ENCODE results near the gene IL36B. TPM values are rescaled to one million over a fixed set of nuclear protein-coding genes. Genes with fewer than 3 reads are reported as not detected.
A peak's percentile ranks its signal among the peaks of the same experiment; 100 is the strongest.

IL36B gene
- total and polyA plus RNA-seq, 5 donors from 2014 or later, result not detected

- H3K4me3 Mint-ChIP-seq, result no peak overlapping the region
- H3K36me3 Mint-ChIP-seq, result peaks cover 3% of the 10 kb centered on the region
- ATAC-seq (ENCODE audit: low read depth in 2 of 2) (no peak), DNase-seq (no peak)
- Histone ChIP-seq H3K4me3 (ENCODE audit: low read depth, low read length) (no peak overlapping the region), H3K27ac (ENCODE audit: insufficient read depth, low read length, poor library complexity, severe bottlenecking) (no peak overlapping the region), H3K9me3 (ENCODE audit: control insufficient read depth in 2 of 2, low read length in 2 of 2) (no peaks in the 10 kb centered on the region), H3K27me3 (ENCODE audit: control insufficient read depth, insufficient read depth, low read length) (peaks cover 4% of the 10 kb centered on the region), H3K36me3 (ENCODE audit: control insufficient read depth, insufficient read depth, low read length) (no peaks in the 10 kb centered on the region), H3K4me1 (ENCODE audit: control insufficient read depth, insufficient read depth, low read length, poor library complexity, severe bottlenecking) (no peaks in the 10 kb centered on the region)
- H3K27me3 Mint-ChIP-seq, result no peaks in the 10 kb centered on the region
- H3K27ac Mint-ChIP-seq, result no peak overlapping the region
- peaks cover 3 to 16% (median 5%) of the 10 kb centered on the region in 7 donors for H3K9me3 Mint-ChIP-seq
- H3K4me1 Mint-ChIP-seq, result peaks cover 5 to 8% (median 7%) of the 10 kb centered on the region in 4 donors
Observed at GRCh38 chr2:113092864-113093612, 40.4 kb upstream of the IL36B start.

DNA sequence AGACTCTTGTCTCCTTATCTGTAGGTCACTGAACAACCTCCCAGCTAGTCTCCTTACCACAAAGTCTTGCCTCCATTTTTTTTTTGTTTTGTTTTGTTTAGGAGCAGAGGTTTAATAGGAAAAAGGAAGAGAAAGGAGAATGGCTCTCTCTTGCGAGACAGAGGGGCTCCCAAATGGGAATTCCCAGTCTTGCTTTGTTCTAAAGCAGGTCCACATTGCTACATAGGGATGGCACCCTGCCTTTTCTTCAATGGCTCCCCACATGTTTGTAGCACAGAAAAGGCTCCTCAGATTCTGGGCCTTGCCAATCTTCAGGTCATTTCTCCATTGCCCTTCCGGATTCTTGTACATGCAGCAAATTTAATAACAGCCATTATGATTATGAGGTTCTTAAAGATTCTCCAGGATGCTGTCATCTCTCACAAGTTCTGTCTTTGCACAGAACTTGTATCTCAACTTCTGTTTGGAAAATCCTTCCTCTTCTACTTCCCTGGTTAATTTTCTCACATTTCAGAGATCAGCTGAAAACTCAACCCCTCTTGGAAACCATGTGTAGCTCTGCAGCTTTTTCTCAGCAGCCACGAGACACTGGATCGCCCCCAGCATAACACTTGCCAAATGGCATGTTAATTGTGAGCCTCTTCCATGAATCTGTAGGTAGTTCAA lies 38.7 kb upstream of the IL36B start:
- peaks cover 4% of the 10 kb centered on the region for H3K27me3 ChIP-seq (ENCODE audit: control insufficient read depth, insufficient read depth, low read length)
- no peaks in the 10 kb centered on the region for H3K4me1 ChIP-seq (ENCODE audit: control insufficient read depth, insufficient read depth, low read length, poor library complexity, severe bottlenecking)
- H3K4me3 ChIP-seq (ENCODE audit: low read depth, low read length), result no peak overlapping the region
- no peaks in the 10 kb centered on the region for H3K4me1 Mint-ChIP-seq
- no peak overlapping the region for H3K4me3 Mint-ChIP-seq
- ATAC-seq (ENCODE audit: low read depth in 2 of 2), result no peak
- no peaks in the 10 kb centered on the region for H3K36me3 ChIP-seq (ENCODE audit: control insufficient read depth, insufficient read depth, low read length)
- DNase-seq, result no peak
- H3K9me3 ChIP-seq (ENCODE audit: control insufficient read depth in 2 of 2, low read length in 2 of 2), result no peaks in the 10 kb centered on the region
- no peak overlapping the region for H3K27ac Mint-ChIP-seq
- peaks cover 0 to 12% (median 0%) of the 10 kb centered on the region in 7 donors for H3K9me3 Mint-ChIP-seq
- no peaks in the 10 kb centered on the region for H3K36me3 Mint-ChIP-seq
- H3K27me3 Mint-ChIP-seq, result no peaks in the 10 kb centered on the region
- no peak overlapping the region for H3K27ac ChIP-seq (ENCODE audit: insufficient read depth, low read length, poor library complexity, severe bottlenecking)

- DNase-seq (no peak), ATAC-seq (ENCODE audit: low read depth in 2 of 2) (no peak)
- no peaks in the 10 kb centered on the region for H3K36me3 ChIP-seq (ENCODE audit: control insufficient read depth, insufficient read depth, low read length)
- H3K27ac ChIP-seq (ENCODE audit: insufficient read depth, low read length, poor library complexity, severe bottlenecking), result no peak overlapping the region
- Mint-ChIP-seq H3K4me1 (no peaks in the 10 kb centered on the region), H3K27me3 (peaks cover 4% of the 10 kb centered on the region), H3K9me3 (peaks cover 0 to 6% (median 0%) of the 10 kb centered on the region in 7 donors), H3K4me3 (no peak overlapping the region), H3K36me3 (no peaks in the 10 kb centered on the region), H3K27ac (no peak overlapping the region)
- H3K4me3 ChIP-seq (ENCODE audit: low read depth, low read length), result no peak overlapping the region
- H3K4me1 ChIP-seq (ENCODE audit: control insufficient read depth, insufficient read depth, low read length, poor library complexity, severe bottlenecking), result no peaks in the 10 kb centered on the region
- H3K27me3 ChIP-seq (ENCODE audit: control insufficient read depth, insufficient read depth, low read length), result peaks cover 4% of the 10 kb centered on the region
- no peaks in the 10 kb centered on the region for H3K9me3 ChIP-seq (ENCODE audit: control insufficient read depth in 2 of 2, low read length in 2 of 2)
Observed at GRCh38 chr2:113089916-113090315, 37.2 kb upstream of the IL36B start.

DNA sequence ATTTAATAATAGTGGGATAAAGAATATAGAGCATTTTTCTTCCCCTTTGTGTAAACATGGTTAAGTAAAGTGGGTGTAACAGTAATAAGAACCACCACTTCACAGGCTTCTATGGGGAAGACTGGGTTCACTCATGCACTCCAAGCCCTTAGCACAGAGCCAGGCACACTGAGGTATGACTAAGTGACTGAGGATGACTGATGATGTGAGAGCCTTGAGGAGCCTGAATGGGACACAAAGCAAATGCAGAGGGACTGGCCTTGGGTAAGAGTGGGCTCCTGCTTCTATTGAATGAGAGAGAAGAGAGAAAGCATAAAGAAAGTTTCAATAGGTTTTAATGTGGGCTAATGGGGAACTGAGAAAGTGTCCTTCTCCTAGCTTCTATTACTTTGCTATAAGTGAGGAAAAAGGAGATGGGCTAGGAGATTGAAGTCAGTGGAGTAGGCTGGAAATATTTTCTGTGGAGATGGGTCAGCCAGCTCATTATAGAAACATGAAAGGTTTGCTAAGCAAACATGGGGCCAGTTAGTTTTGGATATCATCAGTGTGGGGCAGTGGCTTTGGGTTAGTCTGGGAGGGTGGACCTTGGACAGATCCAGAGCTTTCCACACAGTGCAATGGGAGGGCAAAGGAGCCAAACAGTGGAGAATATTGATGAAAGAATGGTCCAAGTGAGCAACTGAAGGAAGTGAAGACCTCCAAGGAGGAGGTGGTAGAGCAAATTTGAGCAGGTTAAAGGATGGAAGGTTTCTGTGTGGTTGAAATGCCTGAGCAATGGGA lies 35.7 kb upstream of the IL36B start:
- Histone ChIP-seq H3K27ac (ENCODE audit: insufficient read depth, low read length, poor library complexity, severe bottlenecking) (no peak overlapping the region), H3K9me3 (ENCODE audit: control insufficient read depth in 2 of 2, low read length in 2 of 2) (no peaks in the 10 kb centered on the region), H3K4me1 (ENCODE audit: control insufficient read depth, insufficient read depth, low read length, poor library complexity, severe bottlenecking) (no peaks in the 10 kb centered on the region), H3K4me3 (ENCODE audit: low read depth, low read length) (no peak overlapping the region), H3K27me3 (ENCODE audit: control insufficient read depth, insufficient read depth, low read length) (peaks cover 4% of the 10 kb centered on the region), H3K36me3 (ENCODE audit: control insufficient read depth, insufficient read depth, low read length) (no peaks in the 10 kb centered on the region)
- DNase-seq, result no peak
- Mint-ChIP-seq H3K4me1 (no peaks in the 10 kb centered on the region), H3K4me3 (no peak overlapping the region), H3K27me3 (peaks cover 7% of the 10 kb centered on the region), H3K9me3 (peaks cover 0 to 3% (median 0%) of the 10 kb centered on the region in 7 donors), H3K27ac (no peak overlapping the region), H3K36me3 (no peaks in the 10 kb centered on the region)
- ATAC-seq (ENCODE audit: low read depth in 2 of 2), result no peak

GRCh38 chr2:113085542-113085941 lies 32.9 kb upstream of the IL36B start:
- Histone ChIP-seq H3K27me3 (ENCODE audit: control insufficient read depth, insufficient read depth, low read length) (no peaks in the 10 kb centered on the region), H3K9me3 (ENCODE audit: control insufficient read depth in 2 of 2, low read length in 2 of 2) (no peaks in the 10 kb centered on the region), H3K36me3 (ENCODE audit: control insufficient read depth, insufficient read depth, low read length) (no peaks in the 10 kb centered on the region), H3K27ac (ENCODE audit: insufficient read depth, low read length, poor library complexity, severe bottlenecking) (no peak overlapping the region), H3K4me3 (ENCODE audit: low read depth, low read length) (no peak overlapping the region), H3K4me1 (ENCODE audit: control insufficient read depth, insufficient read depth, low read length, poor library complexity, severe bottlenecking) (no peaks in the 10 kb centered on the region)
- H3K27me3 Mint-ChIP-seq, result peaks cover 12% of the 10 kb centered on the region
- no peaks in the 10 kb centered on the region for H3K36me3 Mint-ChIP-seq
- no peak overlapping the region for H3K27ac Mint-ChIP-seq
- peaks cover 0 to 5% (median 0%) of the 10 kb centered on the region in 7 donors for H3K9me3 Mint-ChIP-seq
- no peak for DNase-seq
- H3K4me1 Mint-ChIP-seq, result no peaks in the 10 kb centered on the region
- no peak for ATAC-seq (ENCODE audit: low read depth in 2 of 2)
- H3K4me3 Mint-ChIP-seq, result no peak overlapping the region

DNA sequence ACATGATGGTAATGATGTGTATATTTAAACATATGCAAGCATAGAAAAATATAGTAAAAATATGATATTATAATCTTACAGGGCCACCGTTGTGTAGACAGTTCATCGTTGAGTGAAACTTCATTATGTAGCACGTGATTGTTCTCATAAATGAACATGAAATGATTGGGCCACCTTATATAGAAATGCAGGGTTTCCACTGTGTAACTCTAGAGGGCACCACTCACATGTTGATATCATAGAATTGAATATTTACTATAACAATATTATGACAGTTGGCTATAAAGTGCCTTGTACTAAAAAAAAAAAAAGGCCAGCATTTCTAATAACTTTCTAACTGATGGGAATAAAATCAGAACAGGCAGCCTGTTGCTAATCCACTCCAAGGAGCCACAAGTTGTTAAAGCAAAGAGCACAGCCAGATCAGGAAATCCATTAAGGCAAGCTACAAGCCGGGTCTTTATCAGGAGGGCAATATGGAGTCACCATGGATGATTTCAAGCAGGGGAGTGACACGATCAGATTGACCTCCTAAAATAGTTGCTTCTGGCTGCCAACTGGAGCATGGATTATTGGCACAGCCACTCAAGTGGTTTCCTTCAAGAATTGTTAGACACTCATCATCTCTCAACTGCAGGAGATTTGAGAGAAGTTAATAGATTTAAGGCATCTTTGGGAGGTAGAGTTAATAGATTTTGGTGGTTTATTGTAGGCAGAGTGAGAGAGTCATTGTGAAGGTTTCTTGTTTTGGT lies 31.8 kb upstream of the IL36B start:
- Mint-ChIP-seq H3K36me3 (no peaks in the 10 kb centered on the region), H3K27ac (no peak overlapping the region)
- no peak overlapping the region for H3K4me3 ChIP-seq (ENCODE audit: low read depth, low read length)

GRCh38 chr2:113083296-113083695 lies 30.6 kb upstream of the IL36B start:
- no peak overlapping the region for H3K4me3 Mint-ChIP-seq
- H3K9me3 Mint-ChIP-seq, result peaks cover 0 to 8% (median 0%) of the 10 kb centered on the region in 7 donors
- no peak overlapping the region for H3K27ac ChIP-seq (ENCODE audit: insufficient read depth, low read length, poor library complexity, severe bottlenecking)
- ATAC-seq (ENCODE audit: low read depth in 2 of 2), result no peak
- H3K9me3 ChIP-seq (ENCODE audit: control insufficient read depth in 2 of 2, low read length in 2 of 2), result no peaks in the 10 kb centered on the region
- peaks cover 24% of the 10 kb centered on the region for H3K27me3 Mint-ChIP-seq
- H3K36me3 Mint-ChIP-seq, result no peaks in the 10 kb centered on the region
- H3K4me1 Mint-ChIP-seq, result no peaks in the 10 kb centered on the region
- no peak for DNase-seq
- no peaks in the 10 kb centered on the region for H3K27me3 ChIP-seq (ENCODE audit: control insufficient read depth, insufficient read depth, low read length)
- H3K4me3 ChIP-seq (ENCODE audit: low read depth, low read length), result no peak overlapping the region
- H3K4me1 ChIP-seq (ENCODE audit: control insufficient read depth, insufficient read depth, low read length, poor library complexity, severe bottlenecking), result no peaks in the 10 kb centered on the region
- no peak overlapping the region for H3K27ac Mint-ChIP-seq
- H3K36me3 ChIP-seq (ENCODE audit: control insufficient read depth, insufficient read depth, low read length), result no peaks in the 10 kb centered on the region

More for the DNA sequence above, 31.8 kb upstream of the IL36B start:
- Histone ChIP-seq H3K27me3 (ENCODE audit: control insufficient read depth, insufficient read depth, low read length) (no peaks in the 10 kb centered on the region), H3K27ac (ENCODE audit: insufficient read depth, low read length, poor library complexity, severe bottlenecking) (no peak overlapping the region), H3K9me3 (ENCODE audit: control insufficient read depth in 2 of 2, low read length in 2 of 2) (no peaks in the 10 kb centered on the region), H3K4me1 (ENCODE audit: control insufficient read depth, insufficient read depth, low read length, poor library complexity, severe bottlenecking) (no peaks in the 10 kb centered on the region), H3K36me3 (ENCODE audit: control insufficient read depth, insufficient read depth, low read length) (no peaks in the 10 kb centered on the region)
- Mint-ChIP-seq H3K4me3 (no peak overlapping the region), H3K4me1 (no peaks in the 10 kb centered on the region), H3K9me3 (peaks cover 0 to 8% (median 0%) of the 10 kb centered on the region in 7 donors), H3K27me3 (peaks cover 18% of the 10 kb centered on the region)
- peak in 1 of 2 donors; percentile 62 for ATAC-seq (ENCODE audit: low read depth in 2 of 2)
- peak in 1 of 3 donors; percentile 55 for DNase-seq

Data from CD4-positive, CD25-positive, alpha-beta regulatory T cell (primary cell).